Left renal cortex interstitium (tissue), 4 donors: ENCODE measurements around the gene KCNQ4. TPM values are rescaled to one million over a fixed set of nuclear protein-coding genes. Genes with fewer than 3 reads are reported as not detected.

Source experiments
- DNase-seq, 4 donors: peaks; one replicate each; pipeline ENCODE4 v3.0.0-alpha.2; 2013; ENCODE audit warnings: low read depth in 4 of 4, low spot score in 2 of 4, missing footprints in 1 of 4
- polyA plus RNA-seq, 4 donors: library from polyadenylated mRNA; unstranded; fragments of 120-200 nt; gene quantifications; one replicate each; pipeline ENCODE4 v1.2.1, GENCODE V29; 2013; ENCODE audit not compliant: insufficient read length in 4 of 4

The KCNQ4 gene
- polyA plus RNA-seq, 4 donors, result 1.2 to 3.1 (median 2.0) TPM

DNA sequence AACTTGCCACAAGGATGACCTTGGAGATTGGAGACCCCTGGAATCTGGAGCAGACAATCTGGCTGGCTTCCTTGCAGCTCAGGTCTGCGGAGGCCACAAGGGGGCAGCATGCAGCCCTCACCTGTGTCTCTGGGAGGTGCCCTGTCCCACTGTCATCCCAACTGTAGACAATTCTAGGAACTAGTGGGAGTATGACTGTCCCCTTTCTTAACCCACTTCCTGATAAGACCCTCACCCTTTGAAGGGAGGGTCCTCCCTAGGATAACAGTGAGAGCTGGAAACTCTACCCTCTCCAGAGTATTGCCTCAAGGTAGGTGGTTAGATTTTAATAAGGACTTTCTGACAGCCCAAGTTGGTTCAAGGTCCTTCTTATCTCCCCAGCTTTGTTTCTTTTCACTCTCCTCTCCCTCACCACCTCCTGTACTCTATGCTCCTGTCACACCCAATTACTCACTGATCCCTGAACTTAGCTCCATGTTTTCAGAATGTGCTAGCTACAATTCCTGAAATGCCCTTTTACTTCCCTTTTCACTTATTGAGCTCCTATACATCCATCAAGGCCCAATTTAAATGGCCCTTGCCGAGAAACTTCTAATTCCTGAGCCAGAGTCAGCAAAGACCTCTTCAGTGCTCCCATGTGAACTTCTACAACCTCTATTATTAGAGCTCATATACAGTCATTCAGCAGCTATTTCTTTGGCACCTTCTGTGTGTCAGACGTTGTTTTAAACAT lies 9.2 kb upstream of the KCNQ4 start:
- no peak for DNase-seq

GRCh38 chr1:40776236-40777072 lies 7.1 kb upstream of the KCNQ4 start:
- DNase-seq, result no peak

DNA sequence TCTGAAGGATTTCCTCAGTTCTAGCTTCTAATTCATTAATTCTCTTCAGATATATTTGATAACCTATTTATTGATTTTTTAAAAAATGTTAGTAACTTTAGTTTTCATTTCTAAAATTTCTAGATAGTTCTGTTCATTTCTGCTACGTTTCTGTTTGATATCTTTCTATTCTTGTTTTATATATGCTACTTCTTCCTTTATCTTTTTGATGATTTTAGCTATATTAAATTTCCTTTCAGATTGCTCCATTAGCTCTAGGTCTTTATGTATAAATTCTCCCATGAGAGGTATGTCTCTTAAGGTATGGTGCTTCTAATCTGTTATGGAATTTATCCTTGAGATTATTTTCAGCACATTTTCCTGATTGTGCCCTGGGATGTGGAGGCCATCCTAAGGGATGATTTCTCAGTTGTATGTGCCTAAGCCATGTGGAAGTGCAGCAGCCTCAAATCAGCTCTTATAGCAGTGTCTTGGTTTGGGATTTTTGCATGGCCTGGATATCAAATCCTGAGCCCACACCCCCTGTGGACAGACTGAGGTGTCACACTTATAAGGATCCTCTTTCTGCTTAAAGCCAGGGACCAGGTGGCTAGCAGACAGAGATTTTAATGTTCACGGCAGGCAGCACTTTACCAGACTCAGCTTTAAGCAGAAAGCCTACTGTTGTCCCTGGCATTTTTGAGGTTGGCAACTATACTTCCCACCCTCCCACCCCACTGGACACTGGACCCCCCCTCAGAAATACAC lies 6.2 kb upstream of the KCNQ4 start:
- no peak for DNase-seq

DNA sequence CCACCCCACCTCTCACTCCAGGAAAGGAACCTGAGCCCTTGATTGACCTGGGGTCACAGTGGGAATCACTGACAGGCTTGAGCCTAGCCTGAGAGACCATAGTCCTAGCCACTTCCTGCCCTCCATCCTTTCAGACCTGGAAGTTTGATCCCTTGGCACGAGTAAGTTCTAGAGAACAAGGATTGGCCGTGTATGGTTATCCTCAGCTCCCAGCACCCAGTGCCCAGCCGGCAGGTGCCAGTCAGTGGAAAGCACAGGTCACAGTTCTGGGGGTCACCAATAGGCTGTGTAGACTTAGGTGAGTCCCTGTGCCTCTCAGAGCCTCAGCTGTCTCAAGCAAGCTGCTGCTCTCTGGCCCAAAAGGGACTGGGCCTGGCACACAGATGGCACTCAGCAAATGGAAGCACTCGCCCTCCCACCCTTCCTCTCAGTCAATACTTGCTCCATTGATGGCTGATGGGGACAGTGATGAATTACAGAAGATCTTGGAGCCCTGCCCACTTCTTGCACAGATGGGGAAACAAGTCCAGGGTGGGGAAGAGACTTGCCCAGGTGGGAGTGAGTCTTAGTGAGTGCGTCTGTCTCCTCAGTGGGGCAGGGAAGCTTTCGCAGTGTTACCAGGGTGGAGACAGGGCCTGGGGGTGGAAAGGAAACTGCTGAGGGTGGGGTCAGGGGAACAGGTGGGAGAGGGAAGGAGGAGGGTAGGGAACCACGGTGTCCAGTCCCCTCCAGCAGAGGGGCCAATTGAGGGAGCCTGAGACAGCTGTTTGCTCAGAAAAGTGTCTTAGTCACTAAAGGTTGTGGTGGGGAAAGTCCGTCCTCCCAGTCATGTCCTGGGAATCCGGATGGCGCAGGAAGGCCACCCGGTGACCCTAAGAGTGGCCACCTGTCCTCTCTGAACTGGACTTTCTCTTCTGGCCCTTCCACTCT lies 2.6 kb upstream of the KCNQ4 start:
- DNase-seq, result no peak

DNA sequence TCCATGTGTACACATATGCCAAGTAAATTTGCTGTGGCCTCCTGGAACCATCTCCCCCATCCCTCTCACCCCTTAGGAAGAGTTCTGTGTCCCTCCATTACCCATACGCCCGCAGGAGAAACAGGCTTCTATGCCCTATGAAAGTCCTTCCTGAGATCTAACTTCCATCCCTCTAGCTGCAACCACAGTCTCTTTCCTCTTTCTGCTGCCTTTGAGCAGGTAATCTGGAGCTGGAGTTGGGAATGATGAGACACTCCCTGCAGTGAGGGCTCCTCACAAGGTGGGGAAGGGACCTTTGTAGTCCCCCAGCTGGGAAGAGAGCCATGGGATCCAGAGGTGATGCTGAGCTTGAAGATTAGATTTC lies 2.0 kb upstream of the KCNQ4 start:
- DNase-seq, result no peak

GRCh38 chr1:40782371-40782956 lies 1.1 kb upstream of the KCNQ4 start:
- DNase-seq, result no peak

DNA sequence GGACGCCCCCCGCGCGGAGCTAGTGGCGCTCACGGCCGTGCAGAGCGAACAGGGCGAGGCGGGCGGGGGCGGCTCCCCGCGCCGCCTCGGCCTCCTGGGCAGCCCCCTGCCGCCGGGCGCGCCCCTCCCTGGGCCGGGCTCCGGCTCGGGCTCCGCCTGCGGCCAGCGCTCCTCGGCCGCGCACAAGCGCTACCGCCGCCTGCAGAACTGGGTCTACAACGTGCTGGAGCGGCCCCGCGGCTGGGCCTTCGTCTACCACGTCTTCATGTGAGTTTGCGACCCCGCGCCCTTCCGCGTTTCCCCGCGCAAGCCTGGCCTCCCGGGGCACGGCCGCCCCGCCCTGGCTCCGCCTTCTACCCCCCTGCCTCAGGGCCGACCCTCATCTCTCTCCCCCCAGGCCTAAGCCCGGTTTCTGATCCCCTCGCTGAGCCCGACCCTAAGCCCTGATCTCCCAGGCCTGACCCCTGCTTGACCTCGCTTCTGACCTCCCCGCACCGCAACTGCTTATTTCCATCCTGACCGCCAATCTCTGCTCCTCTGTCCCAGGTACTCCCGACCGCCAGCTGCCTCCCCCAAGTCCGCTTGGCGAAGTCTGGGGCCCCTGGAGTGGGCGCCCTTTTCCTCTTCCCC lies 669 bp downstream of the KCNQ4 start:
- no peak for DNase-seq

DNA sequence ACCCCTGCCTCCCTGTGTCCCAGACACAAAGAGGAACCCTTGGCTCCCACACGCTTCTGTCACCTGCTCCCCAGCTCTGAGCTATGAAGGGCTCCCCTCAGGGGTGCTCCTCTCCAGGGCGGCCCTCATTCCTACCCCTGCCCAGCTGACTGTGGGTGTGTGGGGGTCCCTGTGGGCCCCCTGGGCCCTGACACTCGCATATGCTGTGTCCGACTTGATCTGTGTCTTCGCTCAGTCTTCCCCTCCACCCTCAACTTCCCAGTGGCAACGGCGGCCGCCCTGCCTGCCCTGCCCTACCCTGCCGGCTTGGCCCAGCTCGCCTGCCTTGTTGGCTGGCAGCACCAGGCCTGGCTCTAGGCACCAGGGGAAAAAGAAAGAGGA lies 1.2 kb downstream of the KCNQ4 start:
- no peak for DNase-seq

GRCh38 chr1:40785446-40785845 lies 1.9 kb downstream of the KCNQ4 start:
- no peak for DNase-seq

GRCh38 chr1:40786171-40786994 lies 2.8 kb downstream of the KCNQ4 start:
- no peak for DNase-seq

GRCh38 chr1:40786995-40787705 lies 3.6 kb downstream of the KCNQ4 start:
- no peak for DNase-seq

DNA sequence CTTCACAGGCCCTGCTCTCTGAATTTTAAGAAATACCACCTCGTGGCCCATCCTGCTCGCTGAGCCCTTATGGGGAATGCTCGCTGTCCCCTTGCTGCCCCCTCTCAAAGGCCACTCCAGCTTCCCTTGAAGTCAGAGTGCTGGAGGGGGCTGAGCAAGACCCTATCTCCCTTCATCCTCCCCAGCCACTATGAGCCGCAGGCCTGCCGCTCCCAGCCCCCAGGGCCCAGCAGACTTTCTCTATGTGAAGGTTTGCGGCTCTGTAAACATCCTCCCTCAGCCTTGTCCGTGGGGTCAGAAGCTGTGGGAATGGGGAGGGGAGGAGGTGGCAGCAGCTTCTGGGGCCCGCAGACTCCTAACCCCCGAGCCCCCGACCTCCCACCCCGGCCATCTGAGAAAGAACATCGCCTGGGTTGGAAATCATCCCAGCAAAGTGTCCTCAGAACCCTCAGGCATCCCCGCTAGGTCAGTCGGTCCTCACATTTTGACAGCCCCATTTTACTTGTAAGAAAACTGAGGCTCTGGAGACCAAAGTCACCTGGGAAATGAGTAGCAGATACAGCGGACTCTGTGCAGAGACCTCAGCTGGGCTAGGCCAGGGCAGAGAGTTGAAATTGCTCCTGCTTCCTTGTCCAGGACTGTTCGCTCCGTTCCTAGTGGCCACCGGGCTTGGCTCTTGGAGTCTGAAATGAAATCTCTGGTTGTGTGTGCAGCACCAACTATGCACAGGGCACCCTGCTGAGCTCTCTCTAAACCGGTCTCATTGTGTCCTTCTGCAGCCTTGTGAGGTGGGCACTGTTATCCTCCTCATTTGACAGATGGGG lies 4.4 kb downstream of the KCNQ4 start:
- DNase-seq, result no peak

DNA sequence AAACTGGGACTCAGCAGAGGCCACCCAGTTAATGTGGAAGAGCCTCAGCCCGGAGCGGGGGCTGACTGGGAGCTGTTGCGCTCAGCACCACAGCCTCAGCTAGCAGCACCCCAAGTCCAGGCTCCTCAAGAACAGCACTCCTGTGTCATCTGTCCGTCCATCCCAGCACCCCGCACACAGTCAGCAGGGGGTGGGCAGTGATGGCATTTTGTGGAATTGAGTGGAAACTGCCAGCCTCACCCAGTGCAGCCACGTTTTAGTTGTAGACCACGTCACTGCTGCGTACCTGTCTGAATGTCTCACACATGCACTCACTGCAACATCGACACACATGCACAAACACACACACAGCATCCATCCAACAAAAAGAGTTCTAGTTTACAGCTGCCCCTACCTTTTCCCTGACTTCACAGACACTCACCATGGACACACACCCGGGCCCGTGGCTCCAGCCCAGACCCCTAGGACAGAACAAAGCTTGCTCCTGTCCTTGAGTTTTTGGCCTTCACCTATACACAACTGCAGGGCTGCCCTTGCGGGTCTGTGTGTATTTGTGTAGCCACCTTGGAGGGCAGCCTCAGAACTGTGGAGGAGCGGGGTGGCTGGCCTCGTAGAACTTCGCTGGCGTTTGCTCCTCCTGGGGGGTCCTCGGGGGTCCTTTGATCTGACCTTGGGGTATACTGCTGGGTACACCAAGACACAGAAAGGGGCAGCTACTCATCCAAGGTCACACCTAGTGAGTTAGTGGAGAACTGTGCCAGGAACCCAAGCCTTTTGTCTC lies 5.2 kb downstream of the KCNQ4 start:
- DNase-seq, result no peak

DNA sequence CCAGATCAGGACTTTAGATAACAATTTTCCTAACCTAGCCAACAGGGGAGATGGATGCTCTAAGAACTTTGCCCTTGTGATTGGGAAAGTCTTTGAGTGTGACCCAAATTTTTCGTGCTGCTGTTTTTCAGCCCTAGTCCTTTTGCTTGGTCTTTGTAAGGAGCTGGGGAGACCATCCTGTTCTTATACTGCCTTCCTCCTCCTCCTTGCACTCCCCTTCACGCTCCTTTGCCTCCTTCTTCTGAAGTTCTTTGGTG lies 5.7 kb downstream of the KCNQ4 start:
- no peak for DNase-seq

DNA sequence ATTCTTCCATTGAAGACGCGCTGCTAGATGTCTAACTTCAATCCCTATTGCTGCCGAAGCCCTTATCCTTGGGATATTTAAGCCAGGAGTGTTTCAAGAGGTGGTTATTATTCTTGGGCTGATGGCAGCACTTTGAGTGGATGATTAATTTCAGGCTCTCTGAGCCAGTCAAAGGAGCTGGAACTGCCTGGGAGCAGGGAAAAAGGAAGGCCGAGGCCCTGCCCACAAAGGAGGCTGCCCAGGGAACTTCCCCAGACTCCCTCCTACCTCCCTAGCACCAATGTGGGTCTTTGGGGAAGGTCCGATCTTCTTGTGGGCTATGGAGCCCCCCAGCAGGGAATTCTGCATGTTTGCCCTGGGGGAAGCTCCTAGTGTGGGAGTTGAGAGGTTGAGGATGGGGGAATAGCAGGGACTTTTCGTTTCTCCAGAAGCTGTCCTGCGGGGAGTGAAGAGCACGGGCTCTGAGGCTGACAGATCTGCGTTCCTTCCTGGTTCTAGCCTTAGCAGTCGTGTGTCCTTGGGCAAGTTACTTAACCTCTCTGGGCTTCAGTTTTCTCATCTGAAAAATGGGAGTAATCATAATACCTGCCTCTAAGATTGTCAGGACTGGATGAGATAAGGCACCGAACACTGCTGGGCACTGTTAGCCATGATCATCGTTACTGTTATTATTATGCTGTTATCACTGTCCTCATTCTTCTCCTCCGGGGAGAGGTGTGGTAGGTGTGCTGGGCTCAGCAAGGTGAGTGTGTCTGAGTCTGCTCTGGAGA lies 6.3 kb downstream of the KCNQ4 start:
- no peak for DNase-seq

DNA sequence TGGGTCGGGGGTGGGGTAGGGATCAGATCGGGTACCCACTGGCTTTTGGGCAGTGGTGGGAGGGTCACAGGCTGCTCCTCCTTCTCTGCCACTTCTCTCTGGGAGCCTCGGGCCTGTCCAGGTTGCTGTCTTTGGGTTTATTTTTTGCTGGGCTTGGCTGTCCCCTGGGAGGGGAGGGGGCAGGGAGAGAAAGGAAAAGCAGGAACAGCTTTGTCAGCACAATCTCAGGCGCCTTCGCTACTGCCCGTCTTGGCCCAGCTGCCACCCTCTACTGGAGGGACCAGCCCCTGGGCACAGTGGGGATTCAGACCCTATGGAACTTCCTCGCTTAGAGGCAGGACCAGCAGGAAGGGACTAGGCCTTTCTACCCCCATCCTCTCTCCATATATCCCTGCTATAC lies 8.4 kb downstream of the KCNQ4 start:
- DNase-seq, result no peak
